ENCODE measurements around the gene TBL1XR1. TPM values are rescaled to one million over a fixed set of nuclear protein-coding genes. Genes with fewer than 3 reads are reported as not detected.

TBL1XR1 gene
- total RNA-seq, 2 donors from 2014 or later: 202 to 226 TPM

DNA sequence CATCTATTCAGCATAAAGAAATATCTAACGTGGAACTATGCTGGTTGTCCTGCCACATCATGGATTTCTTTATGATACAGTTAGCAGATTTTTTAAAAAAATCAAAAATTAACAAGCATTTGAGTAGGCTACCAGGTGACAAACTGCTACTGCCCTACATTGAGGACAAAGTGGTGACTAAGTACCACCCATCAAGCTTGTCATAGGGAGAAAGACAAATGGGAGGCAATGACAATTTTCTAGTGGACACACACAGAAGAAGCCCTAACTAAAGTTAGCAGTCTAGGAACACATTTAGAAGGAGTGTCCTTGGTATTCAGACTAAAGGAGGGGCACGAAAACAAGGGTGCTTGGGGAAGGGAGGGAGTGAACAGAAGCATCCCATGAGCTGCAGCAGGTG, 131.2 kb downstream of the TBL1XR1 start:
- no peaks in the 10 kb centered on the region for H3K9me3 ChIP-seq
- H3K4me3 ChIP-seq: no peak overlapping the region
- H3K9ac ChIP-seq (ENCODE audit: low read depth in 2 of 2, low read length in 2 of 2): no peak overlapping the region
- no peaks in the 10 kb centered on the region for H3K27me3 ChIP-seq
- TF ChIP-seq, protein P1, sequence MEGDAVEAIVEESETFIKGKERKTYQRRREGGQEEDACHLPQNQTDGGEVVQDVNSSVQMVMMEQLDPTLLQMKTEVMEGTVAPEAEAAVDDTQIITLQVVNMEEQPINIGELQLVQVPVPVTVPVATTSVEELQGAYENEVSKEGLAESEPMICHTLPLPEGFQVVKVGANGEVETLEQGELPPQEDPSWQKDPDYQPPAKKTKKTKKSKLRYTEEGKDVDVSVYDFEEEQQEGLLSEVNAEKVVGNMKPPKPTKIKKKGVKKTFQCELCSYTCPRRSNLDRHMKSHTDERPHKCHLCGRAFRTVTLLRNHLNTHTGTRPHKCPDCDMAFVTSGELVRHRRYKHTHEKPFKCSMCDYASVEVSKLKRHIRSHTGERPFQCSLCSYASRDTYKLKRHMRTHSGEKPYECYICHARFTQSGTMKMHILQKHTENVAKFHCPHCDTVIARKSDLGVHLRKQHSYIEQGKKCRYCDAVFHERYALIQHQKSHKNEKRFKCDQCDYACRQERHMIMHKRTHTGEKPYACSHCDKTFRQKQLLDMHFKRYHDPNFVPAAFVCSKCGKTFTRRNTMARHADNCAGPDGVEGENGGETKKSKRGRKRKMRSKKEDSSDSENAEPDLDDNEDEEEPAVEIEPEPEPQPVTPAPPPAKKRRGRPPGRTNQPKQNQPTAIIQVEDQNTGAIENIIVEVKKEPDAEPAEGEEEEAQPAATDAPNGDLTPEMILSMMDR (IDR thresholded peaks at IDR 0.05): no peak
- intact Hi-C loops (cut with DNase I): no loop called here
- no peak overlapping the region for H3K27ac ChIP-seq
- no peak for DNase-seq
- no peaks in the 10 kb centered on the region for H3K4me1 ChIP-seq
- H3K36me3 ChIP-seq: no peaks in the 10 kb centered on the region

DNA sequence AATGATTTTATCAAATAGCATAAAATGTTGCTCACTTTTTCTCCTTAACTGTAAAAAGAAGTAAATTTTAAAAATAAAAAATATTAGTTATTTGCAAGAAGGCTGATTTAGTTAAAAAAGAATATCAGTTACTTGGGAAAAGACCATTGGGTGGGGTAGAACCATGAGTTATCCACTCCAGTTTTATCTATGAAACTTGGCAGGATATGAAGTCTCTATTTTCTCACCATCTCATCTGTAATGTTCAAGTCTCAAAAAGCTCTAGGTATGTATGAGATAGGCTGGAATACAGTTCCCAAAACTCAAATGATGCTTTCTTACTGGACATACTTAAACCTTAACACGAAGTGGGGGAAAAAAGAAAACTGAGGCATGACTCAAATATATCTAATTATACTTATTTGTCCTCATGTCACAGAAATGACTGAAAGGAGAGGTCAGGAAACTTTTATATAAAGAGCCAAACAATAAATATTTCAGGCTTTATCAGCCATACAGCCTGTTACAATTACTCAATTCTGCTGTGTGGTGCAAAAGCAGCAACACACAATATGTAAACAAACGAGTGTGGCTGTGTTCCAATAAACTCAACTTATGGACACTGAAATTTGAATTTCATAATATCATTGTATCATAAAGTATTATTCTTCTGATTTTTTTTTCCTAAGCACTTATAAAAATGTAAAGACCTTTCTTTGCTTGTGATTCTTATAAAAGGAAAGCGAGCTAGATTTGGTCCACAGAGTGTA, 131.8 kb downstream of the TBL1XR1 start:
- H3K9ac ChIP-seq (ENCODE audit: low read depth in 2 of 2, low read length in 2 of 2): no peak overlapping the region

DNA sequence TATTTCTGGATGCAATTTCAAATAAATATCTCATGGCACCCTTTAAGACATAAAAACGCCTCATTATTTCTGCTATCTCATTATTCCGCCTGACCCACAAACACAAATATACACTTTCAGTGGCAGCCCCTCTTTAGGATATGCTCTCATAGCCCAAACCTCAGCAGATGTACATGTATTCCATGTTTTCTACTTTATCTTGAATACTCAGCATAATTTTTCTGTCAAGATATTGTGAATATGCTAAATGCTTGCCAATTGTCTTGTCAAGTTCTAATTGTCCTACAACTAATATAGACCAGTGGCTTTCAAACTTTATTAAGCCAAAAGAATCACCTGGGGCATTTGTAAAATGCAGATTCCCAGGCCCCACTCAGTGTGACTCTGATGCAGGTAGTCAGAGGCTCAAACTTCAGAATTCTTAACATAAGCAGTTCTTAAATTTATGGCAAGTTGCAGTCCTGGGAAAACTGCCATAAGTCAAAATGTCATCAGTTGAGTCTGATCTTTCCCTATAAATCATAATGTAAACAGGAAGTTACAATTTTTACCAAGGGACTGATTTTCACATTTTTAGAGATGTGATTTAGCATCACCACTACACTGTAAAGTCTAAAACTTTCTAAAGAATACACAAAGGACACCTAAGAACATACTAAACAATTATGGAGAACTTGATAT, 135.1 kb downstream of the TBL1XR1 start:
- Histone ChIP-seq H3K27me3 (no peaks in the 10 kb centered on the region), H3K4me1 (no peaks in the 10 kb centered on the region), H3K27ac (no peak overlapping the region), H3K9ac (ENCODE audit: low read depth in 2 of 2, low read length in 2 of 2) (no peak overlapping the region), H3K9me3 (no peaks in the 10 kb centered on the region), H3K4me3 (no peak overlapping the region), H3K36me3 (no peaks in the 10 kb centered on the region)
- no peak for DNase-seq
- TF ChIP-seq, protein P1 (IDR thresholded peaks at IDR 0.05): no peak
- intact Hi-C loops (cut with DNase I): no loop called here

More for the DNA sequence above, 131.8 kb downstream of the TBL1XR1 start:
- Histone ChIP-seq H3K36me3 (no peaks in the 10 kb centered on the region), H3K9me3 (no peaks in the 10 kb centered on the region), H3K4me3 (no peak overlapping the region), H3K4me1 (no peaks in the 10 kb centered on the region), H3K27ac (no peak overlapping the region), H3K27me3 (no peaks in the 10 kb centered on the region)
- TF ChIP-seq, protein P1 (IDR thresholded peaks at IDR 0.05): no peak
- intact Hi-C loops (cut with DNase I): no loop called here
- no peak for DNase-seq

DNA sequence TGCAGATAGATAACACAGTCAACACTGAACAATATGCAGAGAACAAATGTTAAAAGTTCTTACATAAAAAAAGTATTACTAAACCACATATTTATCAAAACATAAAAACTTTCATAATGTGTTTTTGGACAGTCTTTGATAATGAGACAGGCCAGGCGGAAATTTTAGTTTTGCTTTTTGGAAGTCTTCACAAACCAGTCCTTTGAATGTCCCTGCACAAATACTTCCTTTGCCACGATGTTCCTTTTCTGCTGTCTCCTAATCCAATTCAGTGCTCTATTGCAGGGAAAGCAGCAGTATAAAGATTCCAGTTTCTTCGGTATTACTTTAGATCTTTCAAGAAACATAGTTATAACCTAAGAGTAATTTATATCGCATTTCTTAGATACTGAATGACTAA, 135.9 kb downstream of the TBL1XR1 start:
- no peak overlapping the region for H3K9ac ChIP-seq (ENCODE audit: low read depth in 2 of 2, low read length in 2 of 2)
- no peaks in the 10 kb centered on the region for H3K4me1 ChIP-seq

DNA sequence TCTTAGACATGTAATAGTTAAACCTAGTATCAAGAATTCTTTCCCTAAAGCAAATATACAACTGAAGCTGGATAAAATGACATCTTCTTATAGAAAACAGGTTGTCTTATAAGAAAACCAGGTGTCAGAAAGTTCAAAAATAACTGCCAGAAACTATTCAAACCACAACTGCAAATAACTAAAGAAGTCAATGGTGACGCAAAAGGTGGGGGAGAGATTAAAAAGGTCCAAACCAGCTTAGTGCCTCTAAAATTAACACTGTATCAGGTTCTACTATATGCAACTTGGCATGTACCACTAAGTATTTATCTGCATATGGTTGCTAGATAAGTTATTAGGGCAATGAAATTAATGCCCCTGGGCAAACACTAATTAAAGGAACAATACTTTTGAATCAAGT, 136.8 kb downstream of the TBL1XR1 start:
- no peaks in the 10 kb centered on the region for H3K27me3 ChIP-seq
- no peaks in the 10 kb centered on the region for H3K36me3 ChIP-seq
- DNase-seq: no peak
- H3K27ac ChIP-seq: no peak overlapping the region
- TF ChIP-seq, protein P1 (IDR thresholded peaks at IDR 0.05): no peak
- H3K4me3 ChIP-seq: no peak overlapping the region
- no peaks in the 10 kb centered on the region for H3K9me3 ChIP-seq
- intact Hi-C loops (cut with DNase I): no loop called here
- H3K4me1 ChIP-seq: no peaks in the 10 kb centered on the region
- no peak overlapping the region for H3K9ac ChIP-seq (ENCODE audit: low read depth in 2 of 2, low read length in 2 of 2)

More for the DNA sequence above, 135.9 kb downstream of the TBL1XR1 start:
- Histone ChIP-seq H3K9me3 (no peaks in the 10 kb centered on the region), H3K4me3 (no peak overlapping the region), H3K36me3 (no peaks in the 10 kb centered on the region), H3K27ac (no peak overlapping the region), H3K27me3 (no peaks in the 10 kb centered on the region)
- TF ChIP-seq, protein P1 (IDR thresholded peaks at IDR 0.05): no peak
- no peak for DNase-seq
- intact Hi-C loops (cut with DNase I): no loop called here
